Nephron progenitor cell (in vitro differentiated cells): ENCODE results near the gene IL10RA.
A peak's percentile ranks its signal among the peaks of the same experiment; 100 is the strongest.
"Not testable (repeated sequence)": the region's sequence is repeated elsewhere in the genome, so short reads cannot be mapped to it uniquely, and the experiment has no call there.

Experiments
- DNase-seq: peaks from one replicate; pipeline ENCODE4 v3.0.0; 2021
- H3K27ac Mint-ChIP-seq: 2 replicates; pipeline ENCODE4 v1.8.0; 2021; ENCODE audit warnings: mild to moderate bottlenecking, moderate library complexity, mixed read lengths
- H3K27me3 Mint-ChIP-seq: 2 replicates; pipeline ENCODE4 v1.8.0; 2021; ENCODE audit warnings: mild to moderate bottlenecking, low read depth, mixed read lengths; ENCODE audit not compliant: poor library complexity
- H3K36me3 Mint-ChIP-seq: 2 replicates; pipeline ENCODE4 v1.8.0; 2021; ENCODE audit warnings: low read depth, mixed read lengths
- H3K4me1 Mint-ChIP-seq: 2 replicates; pipeline ENCODE4 v1.8.0; 2021; ENCODE audit warnings: mixed read lengths
- H3K4me3 Mint-ChIP-seq: 2 replicates; pipeline ENCODE4 v1.8.0; 2021; ENCODE audit warnings: mild to moderate bottlenecking, moderate library complexity, mixed read lengths
- H3K9me3 Mint-ChIP-seq: 2 replicates; pipeline ENCODE4 v1.8.0; 2021; ENCODE audit warnings: mild to moderate bottlenecking, moderate library complexity, mixed read lengths
- CTCF ChIP-seq: fragments of 200-600 bp; sonication (generic); IDR thresholded peaks from 2 replicates; pipeline ENCODE4 v1.5.0; 2021; ENCODE audit warnings: antibody characterized with exemption

Gene IL10RA

GRCh38 chr11:117976445-117976844 lies 9.7 kb upstream of the IL10RA start:
- no peak overlapping the region for H3K27ac Mint-ChIP-seq
- no peak for DNase-seq
- no peak for TF ChIP-seq CTCF

GRCh38 chr11:117977029-117977428 lies 9.2 kb upstream of the IL10RA start:
- Mint-ChIP-seq H3K4me3 (no peak overlapping the region), H3K9me3 (no peaks in the 10 kb centered on the region), H3K27ac (no peak overlapping the region), H3K36me3 (no peaks in the 10 kb centered on the region), H3K27me3 (peaks cover 29% of the 10 kb centered on the region), H3K4me1 (peaks cover 9% of the 10 kb centered on the region)
- TF ChIP-seq CTCF = no peak
- DNase-seq = no peak

More at GRCh38 chr11:117976445-117976844, 9.7 kb upstream of the IL10RA start:
- no peaks in the 10 kb centered on the region for H3K9me3 Mint-ChIP-seq
- H3K4me1 Mint-ChIP-seq = peaks cover 14% of the 10 kb centered on the region
- no peak overlapping the region for H3K4me3 Mint-ChIP-seq
- peaks cover 26% of the 10 kb centered on the region for H3K27me3 Mint-ChIP-seq
- H3K36me3 Mint-ChIP-seq = no peaks in the 10 kb centered on the region

- not testable (repeated sequence) for H3K36me3 Mint-ChIP-seq, H3K4me1 Mint-ChIP-seq, DNase-seq, H3K4me3 Mint-ChIP-seq, H3K9me3 Mint-ChIP-seq
- Mint-ChIP-seq H3K27me3 (peaks cover 32% of the 10 kb centered on the region), H3K27ac (peak overlapping the region; percentile 53)
Measured at GRCh38 chr11:117977612-117978264, 8.5 kb upstream of the IL10RA start.

GRCh38 chr11:117978291-117978910 lies 7.8 kb upstream of the IL10RA start:
- H3K27ac Mint-ChIP-seq, DNase-seq, H3K9me3 Mint-ChIP-seq, H3K4me1 Mint-ChIP-seq, H3K36me3 Mint-ChIP-seq, H3K4me3 Mint-ChIP-seq: not testable (repeated sequence)
- H3K27me3 Mint-ChIP-seq = peaks cover 38% of the 10 kb centered on the region

- no peak for DNase-seq
- Mint-ChIP-seq H3K4me1 (no peaks in the 10 kb centered on the region), H3K36me3 (no peaks in the 10 kb centered on the region), H3K9me3 (no peaks in the 10 kb centered on the region), H3K4me3 (no peak overlapping the region), H3K27ac (no peak overlapping the region), H3K27me3 (peaks cover 44% of the 10 kb centered on the region)
- no peak for TF ChIP-seq CTCF
Measured at GRCh38 chr11:117978991-117979390, 7.2 kb upstream of the IL10RA start.

GRCh38 chr11:117979481-117980211 lies 6.5 kb upstream of the IL10RA start:
- H3K4me1 Mint-ChIP-seq = peaks cover 2% of the 10 kb centered on the region
- no peak for DNase-seq
- no peak overlapping the region for H3K27ac Mint-ChIP-seq
- H3K4me3 Mint-ChIP-seq = no peak overlapping the region
- TF ChIP-seq CTCF = no peak
- H3K27me3 Mint-ChIP-seq = peaks cover 51% of the 10 kb centered on the region
- H3K36me3 Mint-ChIP-seq = no peaks in the 10 kb centered on the region
- H3K9me3 Mint-ChIP-seq = no peaks in the 10 kb centered on the region
